NT2/D1 (cell line): Measurements from ENCODE around the gene KCTD10.

Experiments
- SUZ12 ChIP-seq: IDR thresholded peaks from 2 replicates; pipeline ENCODE4 v1.6.1; 2011; ENCODE audit not compliant: insufficient read length, insufficient read depth; ENCODE audit errors: extremely low read depth
- YY1 ChIP-seq: IDR thresholded peaks from 2 replicates; pipeline ENCODE4 v1.6.1; 2011; ENCODE audit not compliant: insufficient read length, insufficient read depth
- ZNF274 ChIP-seq: IDR thresholded peaks from 2 replicates; pipeline ENCODE4 v1.6.1; 2011; ENCODE audit warnings: mild to moderate bottlenecking, low read depth, low read length

- TF ChIP-seq YY1 (no peak), ZNF274 (no peak), SUZ12 (no peak)
These were observed 304 bp downstream of the KCTD10 start for GRCh38 chr12:109476807-109477184.
